Measurements from ENCODE around the gene NOP53. TPM values are rescaled to one million over a fixed set of nuclear protein-coding genes. Genes with fewer than 3 reads are reported as not detected.

NOP53 gene
- total and polyA plus RNA-seq, 9 of the 15 experiments (the other 6 are each of a cell fraction or from before 2014, with no cell fraction given), result 6.5 to 274 (median 145) TPM

- TF ChIP-seq NKRF (IDR thresholded peaks at IDR 0.05; ENCODE audit: borderline replicate concordance), result peak; percentile 53; the same call in 1 of the 2 replicates
Measured at GRCh38 chr19:47746129-47746528, 783 bp downstream of the NOP53 start (continued).

- H2AFZ ChIP-seq (ENCODE audit: low read depth, low read length), result no peak overlapping the region
- ATAC-seq, result no peak
- no peaks in the 10 kb centered on the region for H3K9me3 ChIP-seq (replicated peaks; ENCODE audit: control insufficient read depth, insufficient read depth, low read depth, low read length)
- intact Hi-C loops (cut with micrococcal nuclease) (no loop called here), in situ Hi-C loops (cut with MboI) (no loop called here)
- peaks cover 8% of the 10 kb centered on the region; the same call in 1 of the 2 replicates for H4K20me1 ChIP-seq (replicated peaks; ENCODE audit: control insufficient read depth, insufficient read depth, low read length)
- TF ChIP-seq SLC30A9 (CRISPR knock-in tag; IDR thresholded peaks at IDR 0.05) (no peak), MIER1 (IDR thresholded peaks at IDR 0.05; ENCODE audit: low read depth) (no peak), FOXK2 (conservative IDR thresholded peaks at IDR 0.05 in 1 of 2, IDR thresholded peaks at IDR 0.05 in 1 of 2; ENCODE audit: low read depth in 2 of 2) (no peak), CBX3 (IDR thresholded peaks at IDR 0.05; ENCODE audit: borderline replicate concordance in 1 of 2, low read length in 2 of 2) (no peak), RBFOX2 (IDR thresholded peaks at IDR 0.05; ENCODE audit: low read depth, low read length) (0 out of 2 replicates have a peak, but pooled peaks have one; percentile 17), SP1 (CRISPR knock-in tag; IDR thresholded peaks at IDR 0.05) (no peak)
- H3K4me1 ChIP-seq (replicated peaks in 1 of 2; ENCODE audit: control insufficient read depth in 2 of 2, insufficient read depth in 2 of 2, low read length in 2 of 2), result peaks cover 10 to 17% of the 10 kb centered on the region in 2 experiments
- no peak overlapping the region for H3K27ac ChIP-seq (ENCODE audit: extremely low read depth, low read depth, low read length)
- peaks cover 45% of the 10 kb centered on the region for H3K79me2 ChIP-seq (ENCODE audit: control insufficient read depth, insufficient read depth, low read length)
- H3K9ac ChIP-seq (ENCODE audit: insufficient read depth in 1 of 2, low read depth in 2 of 2, low read length in 2 of 2), result no peak overlapping the region
- no peaks in the 10 kb centered on the region for H3K27me3 ChIP-seq (ENCODE audit: control insufficient read depth in 2 of 2, insufficient read depth in 2 of 2, low read length in 2 of 2)
- CTCF ChIA-PET (ENCODE audit: low intra/inter-chr PET ratio), result no interaction called here
- H3K36me3 ChIP-seq (ENCODE audit: control insufficient read depth, insufficient read depth, low read length), result peaks cover 74% of the 10 kb centered on the region
- BruUV-seq (replicated peaks), result no TSS peak
- no peak overlapping the region for H3K4me3 ChIP-seq
- H3K9me1 ChIP-seq (ENCODE audit: control insufficient read depth, insufficient read depth, low read length), result peaks cover 3% of the 10 kb centered on the region
- no peak overlapping the region for H3K4me2 ChIP-seq (ENCODE audit: insufficient read depth, low read length)
- no peak for DNase-seq (ENCODE audit: extremely low read depth in 1 of 4, low spot score in 3 of 4)
- 92% methylated on average over 3 of the region's 3 CpGs for WGBS (ENCODE audit: insufficient coverage, low coverage, missing lambda C conversion rate)
- POLR2A ChIA-PET, result interaction anchor here (0.7 kb wide), 1 partner anchor 15 kb away, joined by 3 read pairs; no protein-coding TSS in a partner anchor
- FAIRE-seq, result no peak
Measured at GRCh38 chr19:47749326-47749725, 4.0 kb downstream of the NOP53 start.
